IMR-90 (cell line): Measurements from ENCODE around the gene RSAD1. TPM values are rescaled to one million over a fixed set of nuclear protein-coding genes. Genes with fewer than 3 reads are reported as not detected.

ENCODE experiments used
- ATAC-seq: fragments of 200-7000 bp; cut with Tn5 transposase; 2 replicates; pipeline ENCODE4 v1.9.1; 2020; ENCODE audit warnings: low read depth, mild to moderate bottlenecking, moderate library complexity
- BruUV-seq: library from RNA; stranded (reverse); fragments of 400-500 nt; replicated peaks from 2 replicates; lab custom pipeline; 2021; lab: Mats Ljungman, UMichigan
- CTCF ChIA-PET: fragments of 300-600 bp; formaldehyde crosslinking; extraction: SDS; loops from one replicate; lab custom pipeline; 2021; ENCODE audit warnings: antibody characterized with exemption; lab: Yijun Ruan, JAX
- POLR2A ChIA-PET: fragments of 300-600 bp; sonication (Branson Sonifier 250); formaldehyde crosslinking; loops from one replicate; lab custom pipeline; 2022; ENCODE audit warnings: antibody characterized with exemption; ENCODE audit not compliant: unreplicated experiment; lab: Charles Lee
- DNase-seq: peaks from one replicate; pipeline ENCODE4 v3.0.0; 2013
- H2AFZ ChIP-seq: replicated peaks from 2 replicates; pipeline ENCODE3; 2013; ENCODE audit warnings: low read length, mild to moderate bottlenecking; ENCODE audit not compliant: poor library complexity
- H2AK5ac ChIP-seq: 2 replicates; pipeline ENCODE4 v1.6.1; 2013; ENCODE audit warnings: low read depth, low read length, inconsistent platforms
- H2AK9ac ChIP-seq: replicated peaks from 2 replicates; pipeline ENCODE3; 2013; ENCODE audit warnings: mild to moderate bottlenecking, low read depth, low read length, moderate library complexity; ENCODE audit not compliant: poor library complexity
- H2BK120ac ChIP-seq: 2 replicates; pipeline ENCODE4 v1.6.1; 2013; ENCODE audit warnings: low read depth, low read length, inconsistent platforms
- H2BK15ac ChIP-seq: 3 replicates; pipeline ENCODE4 v1.6.1; 2013; ENCODE audit warnings: low read depth, low read length, inconsistent platforms
- H2BK20ac ChIP-seq: 2 replicates; pipeline ENCODE4 v1.6.1; 2013; ENCODE audit warnings: low read depth, mild to moderate bottlenecking, inconsistent platforms, low read length, moderate library complexity
- H2BK5ac ChIP-seq: 2 replicates; pipeline ENCODE4 v1.6.1; 2013; ENCODE audit warnings: mild to moderate bottlenecking, low read depth, low read length, inconsistent platforms; ENCODE audit not compliant: poor library complexity, severe bottlenecking
- H3K14ac ChIP-seq: replicated peaks from 2 replicates; pipeline ENCODE4 v1.6.1; 2013; ENCODE audit warnings: low read depth, low read length, inconsistent platforms
- H3K18ac ChIP-seq: 2 replicates; pipeline ENCODE4 v1.6.1; 2013; ENCODE audit warnings: low read depth, low read length, control low read depth
- H3K23ac ChIP-seq: 2 replicates; pipeline ENCODE4 v1.6.1; 2013; ENCODE audit warnings: low read depth, low read length, inconsistent platforms
- H3K27ac ChIP-seq: 2 replicates; pipeline ENCODE4 v1.5.1; 2013; ENCODE audit warnings: mild to moderate bottlenecking, control low read depth, low read length; ENCODE audit not compliant: insufficient read depth
- H3K27me3 ChIP-seq: 2 replicates; pipeline ENCODE4 v1.6.1; 2013; ENCODE audit warnings: low read length; ENCODE audit not compliant: control insufficient read depth, insufficient read depth
- H3K36me3 ChIP-seq: 2 replicates; pipeline ENCODE4 v1.6.1; 2013; ENCODE audit warnings: low read length, mixed read lengths; ENCODE audit not compliant: control insufficient read depth, insufficient read depth
- H3K4ac ChIP-seq: 2 replicates; pipeline ENCODE4 v1.6.1; 2013; ENCODE audit warnings: low read depth, low read length, inconsistent platforms
- H3K4me1 ChIP-seq: 2 replicates; pipeline ENCODE4 v1.6.1; 2013; ENCODE audit warnings: low read length, mixed read lengths; ENCODE audit not compliant: control insufficient read depth, insufficient read depth
- H3K4me2 ChIP-seq: 2 replicates; pipeline ENCODE4 v1.6.1; 2013; ENCODE audit warnings: low read depth, mild to moderate bottlenecking, control low read depth, low read length, moderate library complexity
- H3K4me3 ChIP-seq: 2 replicates; pipeline ENCODE4 v1.5.1; 2013; ENCODE audit warnings: low read depth, mild to moderate bottlenecking, control low read depth, low read length, moderate library complexity; ENCODE audit not compliant: insufficient read depth
- H3K56ac ChIP-seq: 2 replicates; pipeline ENCODE4 v1.6.1; 2013; ENCODE audit warnings: low read length, inconsistent platforms; ENCODE audit not compliant: insufficient read depth; ENCODE audit errors: extremely low read depth
- H3K79me1 ChIP-seq, 2 experiments: 2 replicates each; pipeline ENCODE4 v1.6.1; 2013; ENCODE audit warnings: low read length in 2 of 2, inconsistent platforms in 1 of 2, low read depth in 1 of 2
- H3K9ac ChIP-seq: 2 replicates; pipeline ENCODE4 v1.6.1; 2013; ENCODE audit warnings: low read depth, low read length, control low read depth
- H3K9me1 ChIP-seq: 2 replicates; pipeline ENCODE4 v1.6.1; 2013; ENCODE audit warnings: low read length, inconsistent platforms; ENCODE audit not compliant: insufficient read depth
- H3K9me3 ChIP-seq: 2 replicates; pipeline ENCODE4 v1.6.1; 2013; ENCODE audit warnings: low read length; ENCODE audit not compliant: control insufficient read depth, insufficient read depth
- H4K20me1 ChIP-seq: 2 replicates; pipeline ENCODE4 v1.6.1; 2013; ENCODE audit warnings: low read length, inconsistent platforms; ENCODE audit not compliant: insufficient read depth
- H4K5ac ChIP-seq: 2 replicates; pipeline ENCODE4 v1.6.1; 2013; ENCODE audit warnings: mild to moderate bottlenecking, low read depth, low read length, control low read depth
- H4K8ac ChIP-seq, 2 experiments: 2 replicates each; pipeline ENCODE4 v1.6.1; 2013; ENCODE audit warnings: low read depth in 2 of 2, low read length in 2 of 2, control low read depth in 1 of 2, inconsistent platforms in 1 of 2
- H4K91ac ChIP-seq: 2 replicates; pipeline ENCODE4 v1.6.1; 2013; ENCODE audit warnings: low read depth, low read length, inconsistent platforms; ENCODE audit not compliant: insufficient read depth
- CHD1 ChIP-seq: IDR thresholded peaks from 2 replicates; pipeline ENCODE4 v1.6.1; 2012; ENCODE audit warnings: low read depth, low read length, improper control_type of control experiment
- ELK1 ChIP-seq: fragments of 150-350 bp; IDR thresholded peaks from 2 replicates; pipeline ENCODE4 v1.6.1; 2016; ENCODE audit warnings: low read depth, mild to moderate bottlenecking, low read length, moderate library complexity, borderline replicate concordance
- WGBS, 2 experiments: methylation state at CpG; one replicate each; pipeline versions ENCODE4 v1.1.5 to v1.1.7; 2013; ENCODE audit warnings: missing lambda C conversion rate in 2 of 2; ENCODE audit not compliant: insufficient read length in 1 of 2; ENCODE audit errors: extremely low coverage in 2 of 2; 5-methylcytosine and 5-hydroxymethylcytosine counted together
- dilution Hi-C: fragments of 300-500 bp; cut with HindIII; formaldehyde crosslinking; loops from one replicate; pipeline ENCODE4 v1.14.3; 2018; ENCODE audit warnings: low sequenced_read_pairs; ENCODE audit not compliant: unreplicated experiment
- in situ Hi-C: fragments of 300-500 bp; cut with MboI; formaldehyde crosslinking; loops from 3 replicates; pipeline ENCODE4 v1.14.3; 2019; ENCODE audit warnings: low sequenced_read_pairs, inconsistent platforms, mixed read lengths
- intact Hi-C: fragments of 100-400 bp; cut with micrococcal nuclease; formaldehyde crosslinking; loops from 2 replicates; pipeline ENCODE4 v1.10.0; 2022
- polyA plus RNA-seq, 3 experiments: library from polyadenylated mRNA; depleted of rRNA; stranded (reverse); fragments of >200 nt; gene quantifications; 2 replicates each; pipeline ENCODE4 v1.2.3, GENCODE V29; 2012; ENCODE audit warnings: low replicate concordance in 1 of 3
- total RNA-seq: library from RNA; depleted of rRNA; stranded (reverse); fragments of >200 nt; gene quantifications from 2 replicates; pipeline ENCODE4 v1.2.3, GENCODE V29; 2012

The RSAD1 gene
- total and polyA plus RNA-seq, 2 of the 4 experiments (the other 2 are of a cell fraction), result 10.8 to 19.2 TPM

GRCh38 chr17:50437409-50437808, 41.3 kb upstream of the RSAD1 start:
- 100% methylated on average over 2 of the region's 4 CpGs; no CpG with 5 or more reads in 1 of the 2 experiments for WGBS, 2 experiments
- Histone ChIP-seq H4K20me1 (no peaks in the 10 kb centered on the region), H3K56ac (no peak overlapping the region), H3K4me1 (no peaks in the 10 kb centered on the region), H3K18ac (no peak overlapping the region), H2AFZ (no peak overlapping the region), H3K23ac (no peak overlapping the region), H3K4me2 (no peak overlapping the region), H2AK9ac (no peak overlapping the region), H2AK5ac (no peak overlapping the region), H3K36me3 (no peaks in the 10 kb centered on the region; the same call in 1 of the 2 replicates), H2BK15ac (no peak overlapping the region), H3K4ac (no peak overlapping the region), H3K9ac (no peak overlapping the region), H3K27ac (no peak overlapping the region), H3K27me3 (no peaks in the 10 kb centered on the region), H2BK5ac (no peak overlapping the region), H4K8ac (no peak overlapping the region), H4K91ac (no peak overlapping the region), H4K5ac (no peak overlapping the region), H3K9me3 (no peaks in the 10 kb centered on the region), H3K4me3 (no peak overlapping the region), H3K79me1 (peaks cover 4 to 19% of the 10 kb centered on the region in 2 experiments; a peak in 2 of 4 replicates), H2BK120ac (no peak overlapping the region), H3K14ac (no peak overlapping the region), H2BK20ac (no peak overlapping the region), H3K9me1 (peaks cover 10% of the 10 kb centered on the region)
- intact Hi-C loops (no loop called here), dilution Hi-C loops (no loop called here), in situ Hi-C loops (no loop called here)
- CTCF ChIA-PET, result interaction anchor here (1.7 kb wide), 1 partner anchor 39 kb away, joined by 3 read pairs; no protein-coding TSS in a partner anchor
- BruUV-seq, result no TSS peak
- ATAC-seq, result no peak
- POLR2A ChIA-PET, result interaction anchor here (1.9 kb wide), 1 partner anchor 11 kb away, joined by 7 read pairs; the partner anchor contains the start of gene ACSF2
- no peak for TF ChIP-seq CHD1
- no peak for TF ChIP-seq ELK1
- DNase-seq, result no peak
